Measurements from ENCODE around the gene ACTA1.
"Not testable (repeated sequence)": the region's sequence is repeated elsewhere in the genome, so short reads cannot be mapped to it uniquely, and the experiment has no call there.

Gene ACTA1

DNA sequence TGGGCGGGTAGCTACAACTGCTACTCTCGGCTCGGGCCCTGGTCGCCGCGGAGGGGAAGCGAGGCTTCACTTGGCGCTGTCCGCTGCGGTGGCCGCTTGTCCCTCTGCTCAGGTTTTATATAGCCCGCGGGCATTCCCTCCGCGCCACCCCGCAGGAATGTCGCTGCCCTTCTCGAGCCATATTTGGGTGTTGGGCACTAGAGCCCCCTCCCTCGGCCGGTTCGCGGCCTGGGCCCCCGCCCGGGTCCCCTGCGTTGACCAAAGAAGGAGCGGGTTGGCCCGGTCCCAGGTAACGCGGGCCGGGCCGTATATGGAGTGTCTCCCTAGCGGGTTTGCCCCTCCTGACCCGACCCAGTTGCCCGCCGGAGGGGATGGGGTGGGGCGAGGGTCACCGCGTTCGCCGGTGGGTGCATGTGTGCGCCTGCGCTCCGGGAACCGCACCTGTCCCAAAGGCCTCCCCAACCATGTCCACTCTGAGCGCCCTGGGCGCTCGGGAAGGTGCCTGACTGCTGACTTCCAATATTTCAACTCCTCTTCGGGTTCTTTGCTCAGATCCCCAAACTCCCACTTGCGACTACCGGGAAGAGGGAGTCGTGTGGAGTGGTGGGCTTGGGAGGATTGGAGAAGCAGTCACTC lies at the start of gene ACTA1:
Gene ACTA1 (minus strand): TSS at position 90 of the 636 bp plus-strand sequence. CDS start 979 bp downstream, outside the sequence.
- DNase-seq = no peak

DNA sequence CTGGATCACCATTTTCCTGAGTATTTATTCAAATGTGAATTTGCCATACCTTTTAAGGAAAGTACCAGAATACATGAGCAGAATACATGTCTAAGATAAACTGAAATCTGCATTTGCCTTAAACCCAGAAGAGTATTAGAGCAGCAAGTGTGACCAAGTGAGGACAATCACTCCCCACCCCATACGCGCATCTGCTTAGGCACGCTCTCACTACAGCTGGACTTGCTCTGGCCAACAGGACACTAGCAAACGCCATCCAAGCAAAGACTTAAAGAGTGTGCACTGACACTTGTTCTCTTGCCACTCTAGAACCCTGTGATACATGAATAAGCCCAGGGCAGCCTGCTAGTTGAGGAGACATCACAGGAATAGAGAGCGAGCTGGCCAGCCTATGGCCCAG lies 48.6 kb upstream of the ACTA1 start:
- DNase-seq = no peak

DNA sequence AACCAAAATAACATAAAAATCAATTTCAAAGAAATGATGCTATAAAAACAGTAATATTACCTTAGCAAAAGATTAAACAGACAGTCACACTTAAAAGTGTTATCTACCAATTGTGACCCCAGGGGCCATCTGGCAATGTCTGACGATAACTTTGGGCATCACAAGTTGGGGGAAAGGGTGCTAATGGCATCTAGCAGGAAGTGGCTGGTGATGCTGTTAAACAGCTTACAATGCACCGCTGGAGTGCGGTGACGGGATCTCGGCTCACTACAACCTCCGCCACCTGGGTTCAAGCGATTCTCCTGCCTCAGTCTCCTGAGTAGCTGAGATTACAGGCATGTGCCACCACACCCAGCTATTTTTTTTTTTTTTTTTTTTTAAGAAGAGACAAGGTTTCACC lies 46.6 kb upstream of the ACTA1 start:
- DNase-seq = peak; percentile 38

DNA sequence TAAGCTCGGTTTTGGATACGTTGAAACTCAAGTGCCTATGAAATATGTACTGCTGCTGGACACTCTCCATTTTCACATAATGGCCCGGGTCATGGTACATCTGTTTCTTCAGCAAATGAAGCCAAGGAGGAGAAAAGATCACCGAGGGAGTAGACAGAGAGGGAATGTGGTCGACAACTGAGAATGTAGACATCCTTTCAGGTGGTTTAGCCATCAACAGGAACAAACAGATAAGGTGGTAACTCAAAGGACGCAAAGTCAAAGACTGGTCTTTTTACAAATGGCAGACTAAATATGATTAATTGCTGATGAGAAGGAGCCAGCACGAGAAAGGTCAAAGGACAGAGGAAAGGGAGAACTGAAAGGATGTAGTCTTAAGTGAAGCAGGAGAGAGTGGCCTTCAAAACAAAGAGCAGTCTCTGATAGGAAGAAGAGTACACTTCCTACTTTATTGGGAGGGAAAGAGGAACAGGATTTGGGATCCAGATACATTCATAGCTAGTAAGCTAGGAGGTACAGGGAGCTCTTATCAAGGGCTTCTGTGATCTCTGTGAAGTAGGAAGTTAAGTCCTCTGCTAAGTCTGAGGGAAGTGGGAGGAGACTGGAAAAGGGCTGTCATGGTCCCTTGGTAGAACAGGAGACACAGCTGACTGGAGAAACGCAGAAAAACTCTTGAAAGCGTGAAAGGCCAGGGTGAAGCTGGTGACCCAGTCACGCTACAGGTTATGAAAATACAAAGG lies 45.9 kb upstream of the ACTA1 start:
- DNase-seq = peak; percentile 33

DNA sequence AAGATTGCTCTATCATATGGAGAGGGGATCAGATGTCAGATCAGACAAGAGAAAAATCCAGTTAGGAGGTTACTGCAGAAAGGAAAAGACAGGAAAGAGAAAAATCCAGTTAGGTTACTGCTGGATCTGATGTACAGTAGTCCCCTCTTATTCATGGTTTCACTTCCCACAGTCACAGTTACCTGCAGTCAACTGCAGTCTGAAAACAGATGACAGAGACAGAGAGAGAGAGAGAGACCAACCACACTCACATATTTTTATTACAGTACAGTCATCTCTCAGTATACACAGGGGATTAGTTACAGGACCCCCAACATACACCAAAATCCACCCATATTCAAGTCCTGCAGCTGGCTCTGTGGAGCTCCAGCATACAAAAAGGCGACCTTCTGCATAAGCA lies 45.0 kb upstream of the ACTA1 start:
- DNase-seq = no peak

DNA sequence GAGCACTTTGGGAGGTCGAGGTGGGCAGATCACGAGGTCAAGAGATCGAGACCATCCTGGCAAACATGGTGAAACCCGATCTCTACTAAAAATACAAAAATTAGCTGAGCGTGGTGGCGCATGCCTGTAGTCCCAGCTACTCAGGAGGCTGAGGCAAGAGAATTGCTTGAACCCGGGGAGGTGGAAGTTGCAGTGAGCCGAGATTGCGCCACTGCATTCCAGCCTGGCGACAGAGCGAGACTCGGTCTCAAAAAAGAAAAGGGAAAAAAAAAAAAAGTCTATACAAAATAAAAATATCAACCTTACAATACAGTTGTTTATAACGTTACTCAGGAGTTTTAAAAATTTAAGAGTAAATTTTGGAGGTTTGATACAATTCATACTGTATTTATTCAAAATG lies 42.0 kb upstream of the ACTA1 start:
- not testable (repeated sequence) for DNase-seq

DNA sequence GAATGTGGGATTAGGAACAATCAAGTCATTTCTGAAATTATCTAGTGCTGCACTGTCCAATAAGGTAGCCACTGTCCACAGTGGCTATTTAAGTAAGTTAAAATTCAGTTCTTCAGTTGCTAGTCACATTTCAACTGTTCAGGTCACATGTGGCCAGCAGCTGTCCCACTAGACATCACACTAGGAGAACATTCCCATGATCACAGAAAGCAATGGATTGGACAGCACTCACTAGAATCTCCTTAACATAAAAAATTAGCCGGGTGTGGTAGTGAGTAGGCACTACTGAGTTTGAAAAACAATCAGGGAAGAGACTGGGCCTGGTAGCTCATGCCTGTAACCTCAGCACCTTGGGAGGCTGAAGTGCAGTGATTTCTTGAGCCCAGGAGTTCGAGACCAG lies 40.6 kb upstream of the ACTA1 start:
- DNase-seq = no peak

DNA sequence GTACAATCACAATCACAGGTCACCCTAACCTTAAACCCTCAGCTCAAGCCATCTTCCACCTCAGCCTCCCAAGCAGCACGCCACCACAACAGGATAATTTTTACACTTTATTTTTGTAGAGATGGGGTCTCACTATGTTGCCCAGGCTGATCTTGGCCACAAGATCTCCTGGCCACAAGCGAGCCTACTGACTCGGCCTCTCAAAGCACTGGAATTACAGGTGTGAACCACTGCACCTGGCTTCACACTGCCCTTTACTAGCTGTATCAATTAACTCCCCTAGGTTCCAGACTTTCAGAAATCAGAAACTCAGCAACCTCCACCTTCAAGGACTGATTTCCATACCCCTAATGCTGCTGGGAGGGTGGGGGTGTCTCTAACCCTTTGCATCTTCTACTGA lies 37.3 kb upstream of the ACTA1 start:
- DNase-seq = no peak

DNA sequence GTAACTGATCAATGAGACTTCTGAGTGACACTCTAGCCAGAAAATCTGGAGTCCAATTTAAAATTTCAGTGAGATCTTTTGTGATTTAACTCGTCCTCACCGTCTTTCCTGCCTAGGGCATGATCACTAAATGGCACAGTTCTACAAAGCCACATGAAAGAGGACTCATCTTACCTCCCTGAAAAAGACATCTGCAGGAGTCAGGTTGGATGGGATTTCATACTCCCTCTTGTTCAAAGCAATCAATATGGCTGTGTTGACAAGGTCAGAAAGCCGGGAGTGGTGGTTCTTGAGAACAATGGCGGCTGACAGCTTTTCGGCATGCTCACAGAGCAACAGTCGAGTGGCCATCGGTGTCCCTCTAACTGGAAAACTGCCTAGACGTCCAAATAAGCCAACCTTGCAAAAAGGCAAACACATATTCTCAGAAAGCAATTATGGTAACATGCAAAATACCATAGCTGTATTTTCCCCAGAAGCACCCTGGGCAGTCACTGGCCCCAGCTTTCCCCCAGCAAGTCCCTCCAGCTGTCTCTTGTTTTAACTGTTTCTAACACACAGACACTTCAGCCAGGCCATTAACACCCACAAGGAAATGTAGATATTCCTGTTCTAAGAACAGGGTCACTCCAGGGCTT lies 36.6 kb upstream of the ACTA1 start:
- no peak for DNase-seq

DNA sequence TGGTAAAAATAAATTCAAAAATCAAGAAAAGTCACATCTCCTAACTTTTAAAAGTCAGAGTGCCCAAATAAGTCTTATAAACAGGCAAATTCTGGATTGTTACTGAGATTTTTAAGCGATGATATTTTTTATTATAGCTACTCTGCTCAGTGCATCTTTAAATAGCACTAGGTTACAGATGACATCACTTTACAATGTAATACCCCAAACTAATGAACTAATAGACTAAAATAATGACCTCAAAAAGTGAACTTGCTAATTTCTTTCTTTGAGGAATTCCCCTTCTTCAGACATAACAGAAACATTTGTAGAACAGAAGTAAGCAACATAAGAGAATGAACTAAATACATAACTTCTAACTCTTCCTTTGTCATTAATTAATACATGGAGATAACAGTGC lies 33.0 kb upstream of the ACTA1 start:
- DNase-seq = no peak

DNA sequence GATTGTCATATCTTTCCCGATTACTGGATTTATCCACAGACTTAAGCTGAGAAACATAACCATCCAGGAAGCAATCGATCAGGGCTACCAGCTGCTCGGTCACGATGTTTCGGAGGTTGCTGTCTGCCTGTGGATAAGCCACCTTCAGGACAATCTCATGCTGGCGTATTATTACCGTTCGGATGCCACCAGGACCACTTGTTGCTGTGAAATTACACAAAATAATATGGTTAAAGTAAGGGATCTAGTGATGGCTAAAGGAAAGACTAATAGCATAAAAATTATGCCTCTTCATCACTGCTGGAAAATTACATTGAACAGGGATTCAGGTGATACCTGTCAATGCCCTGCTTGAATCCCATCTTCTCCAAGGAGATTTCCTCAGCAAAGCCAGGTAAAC lies 30.8 kb upstream of the ACTA1 start:
- no peak for DNase-seq

DNA sequence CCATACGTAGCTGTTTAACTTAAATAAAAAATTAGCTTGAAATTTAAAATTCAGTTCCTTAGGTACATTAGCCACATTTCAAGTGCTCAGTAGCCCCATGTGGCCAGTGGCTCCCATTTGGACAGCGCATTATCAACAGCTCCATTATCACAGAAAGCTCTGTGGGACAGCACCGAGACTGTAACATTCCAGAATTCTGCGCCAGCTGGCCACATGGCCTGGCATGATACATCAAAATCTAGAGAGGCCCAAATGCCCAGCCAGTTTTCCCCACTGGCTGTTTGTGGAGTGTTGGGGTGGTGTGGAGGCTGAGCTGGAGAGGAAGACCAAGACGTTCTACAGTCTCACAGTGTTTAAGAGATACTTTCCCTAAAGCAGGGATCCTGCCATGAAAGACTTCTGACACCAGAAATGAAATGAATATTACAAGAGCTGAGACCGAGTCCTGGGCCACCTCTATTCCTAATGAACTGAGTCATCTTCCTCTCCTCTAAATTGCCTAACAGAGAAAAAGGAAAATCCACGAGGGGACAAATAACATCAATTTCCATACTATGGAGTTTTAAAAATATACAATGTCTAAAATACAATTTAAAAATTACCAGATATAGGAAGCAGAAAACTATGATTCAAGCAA lies 27.3 kb upstream of the ACTA1 start:
- DNase-seq = no peak

DNA sequence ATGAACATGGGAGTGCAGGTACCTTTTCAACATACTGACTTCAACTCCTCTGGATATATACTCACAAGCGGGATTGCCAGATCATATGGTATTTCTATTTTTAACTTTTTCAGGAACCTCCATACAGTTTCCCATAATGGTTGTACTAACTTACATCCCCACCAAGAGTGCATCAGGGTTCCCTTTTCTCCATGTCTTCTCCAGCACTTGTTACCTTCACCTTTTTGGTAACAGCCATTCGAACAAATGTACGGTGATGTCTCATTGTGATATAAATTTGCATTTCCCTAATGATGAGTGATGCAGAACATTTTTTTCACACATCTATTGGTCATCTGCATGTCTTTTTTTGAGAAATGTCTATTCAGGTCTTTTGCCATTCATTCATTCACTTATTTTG lies 25.9 kb upstream of the ACTA1 start:
- no peak for DNase-seq

DNA sequence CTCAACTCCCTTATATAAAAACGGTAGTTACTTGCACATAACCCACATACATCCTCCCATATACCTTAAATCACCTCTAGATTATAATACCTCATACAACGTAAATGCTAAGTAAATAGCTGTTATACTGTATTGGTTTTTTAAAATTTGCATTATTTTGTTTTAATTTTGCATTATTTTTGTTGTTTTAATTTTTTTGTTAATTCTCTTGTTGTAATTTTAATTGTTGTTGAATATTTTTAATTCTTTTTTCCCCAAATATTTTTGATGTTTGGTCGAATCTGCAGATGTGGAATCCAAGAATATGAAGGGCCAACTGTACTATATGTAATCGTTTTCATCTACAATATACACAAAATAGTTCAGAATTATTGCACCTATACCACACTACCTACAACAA lies 23.5 kb upstream of the ACTA1 start:
- DNase-seq = no peak

DNA sequence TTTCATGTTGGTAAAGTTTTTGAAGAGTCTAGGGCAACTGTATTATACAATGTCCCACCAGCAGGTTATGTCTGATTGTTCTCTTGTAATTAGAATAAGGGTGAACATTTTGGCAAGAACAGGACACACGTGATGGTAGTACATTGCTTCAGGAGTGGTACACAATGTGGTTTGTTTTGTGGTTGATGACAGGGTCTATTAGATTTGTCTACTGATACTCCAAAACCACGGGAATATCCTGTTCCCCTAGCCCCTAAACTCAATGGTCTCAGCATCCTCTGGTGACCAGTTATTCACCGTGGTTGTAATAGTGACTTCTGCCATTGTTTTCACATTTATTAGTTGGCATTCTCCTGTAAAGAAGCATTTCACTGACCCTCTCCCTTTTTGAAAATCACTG lies 22.1 kb upstream of the ACTA1 start:
- DNase-seq = no peak

DNA sequence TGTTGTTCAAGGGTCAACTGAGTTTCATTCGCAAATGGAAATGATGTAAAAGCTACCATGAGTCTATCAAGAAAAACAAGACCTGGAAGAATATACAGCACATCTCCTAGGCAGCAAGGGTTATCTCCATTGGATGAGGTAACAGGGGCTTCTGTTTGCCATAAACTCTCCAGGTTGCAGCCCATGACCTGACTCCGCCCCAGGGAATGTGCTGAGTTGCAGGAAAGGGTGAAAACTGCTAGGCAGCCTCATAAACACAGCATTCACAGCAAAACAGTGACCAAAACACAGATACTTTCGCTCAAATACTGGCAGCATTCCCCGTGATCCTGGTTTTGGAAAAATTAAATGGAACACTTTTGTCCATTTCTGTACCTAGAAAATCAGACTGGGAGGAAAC lies 20.2 kb upstream of the ACTA1 start:
- no peak for DNase-seq

DNA sequence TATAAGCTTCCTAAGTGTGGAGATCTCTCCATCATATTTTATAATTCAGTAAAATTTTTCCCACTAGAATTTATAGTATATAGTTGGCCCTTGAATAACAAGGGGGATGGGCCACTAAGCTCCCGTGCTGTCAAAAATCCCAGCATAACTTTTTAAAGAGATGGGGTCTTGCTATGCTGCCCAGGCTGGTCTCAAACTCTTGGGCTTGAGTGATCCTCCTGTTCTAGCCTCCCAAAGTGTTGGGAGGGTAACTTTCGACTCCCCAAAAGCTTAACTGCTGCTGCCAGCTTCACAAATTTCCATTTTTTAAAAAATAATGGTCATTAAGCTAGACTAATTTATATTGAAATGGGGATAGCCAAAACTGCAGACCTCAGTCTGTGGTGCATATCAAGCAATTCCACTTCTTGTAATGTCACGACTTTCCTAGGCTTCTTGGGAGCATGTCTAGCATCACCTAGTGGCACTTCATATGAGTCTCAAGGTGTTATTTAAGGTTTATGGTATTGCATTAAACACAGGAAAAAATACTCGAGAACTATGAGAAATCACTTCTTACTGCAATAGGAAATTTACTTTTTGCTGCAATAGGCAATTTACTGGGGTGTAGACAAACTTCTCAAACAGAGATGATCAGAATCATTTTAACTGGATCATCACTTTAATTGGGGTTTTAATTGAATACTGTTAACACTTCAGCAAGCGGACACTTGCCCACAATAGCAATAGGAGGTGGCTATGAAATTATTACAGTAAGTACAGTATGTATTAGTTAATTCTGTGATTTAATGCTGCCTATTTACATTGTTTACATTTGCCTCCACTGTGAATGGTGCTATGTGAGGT lies 19.3 kb upstream of the ACTA1 start:
- no peak for DNase-seq

DNA sequence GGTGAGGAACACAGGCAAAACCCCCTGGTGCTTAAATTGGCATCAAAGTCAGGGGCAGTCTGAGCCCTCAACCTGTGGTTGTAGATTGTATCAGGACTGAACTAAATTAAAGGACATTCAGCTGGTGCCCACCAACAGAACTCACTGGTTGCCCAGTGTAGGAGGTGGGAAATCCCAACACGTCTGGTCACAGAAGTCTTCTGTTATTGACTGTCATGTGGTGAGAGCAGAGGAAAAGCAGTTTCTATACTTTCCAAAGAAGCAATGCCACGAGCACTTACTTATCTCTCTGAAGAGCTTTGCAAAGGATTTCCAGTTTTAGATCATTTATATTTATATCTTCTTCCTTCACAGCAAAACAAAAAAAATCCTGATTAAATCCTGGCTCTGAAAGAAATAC lies 15.0 kb upstream of the ACTA1 start:
- DNase-seq = no peak

DNA sequence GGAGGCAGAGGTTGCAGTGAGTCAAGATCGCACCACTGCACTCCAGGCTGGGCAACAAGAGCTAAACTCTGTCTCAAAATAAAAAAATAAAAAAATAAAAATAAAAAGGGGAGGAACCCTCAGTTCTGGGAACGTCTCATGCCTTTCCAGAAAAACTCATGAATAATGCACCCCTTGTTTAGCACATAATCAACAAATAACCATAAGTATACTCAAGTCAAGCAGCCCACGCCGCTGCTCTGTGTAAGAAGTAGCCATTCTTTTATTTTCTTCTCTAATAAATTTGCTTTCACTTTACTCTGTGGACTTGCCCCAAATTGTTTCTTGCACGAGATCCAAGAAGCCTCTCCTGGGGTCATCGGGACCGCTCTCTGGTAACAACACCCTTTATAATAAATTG lies 14.5 kb upstream of the ACTA1 start:
- DNase-seq = no peak

DNA sequence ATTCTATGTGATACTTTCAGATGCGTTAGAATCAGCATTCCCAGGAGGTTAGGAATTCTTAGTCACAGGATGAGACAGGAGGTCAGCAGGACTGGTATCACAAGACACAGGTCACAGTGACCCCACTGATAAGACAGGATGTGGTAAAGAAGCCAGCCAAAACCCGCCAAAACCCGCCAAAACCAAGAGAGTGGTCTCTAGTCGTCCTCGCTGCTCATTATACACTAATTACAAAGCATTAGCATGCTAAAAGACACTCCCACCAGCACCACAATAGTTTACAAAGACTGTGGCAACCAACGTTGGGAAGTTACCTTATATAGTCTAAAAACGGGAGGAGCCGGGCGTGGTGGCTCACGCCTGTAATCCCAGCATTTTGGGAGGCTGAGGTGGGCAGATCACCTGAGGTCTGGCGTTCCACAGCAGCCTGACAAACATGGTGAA lies 13.9 kb upstream of the ACTA1 start:
- DNase-seq = no peak

DNA sequence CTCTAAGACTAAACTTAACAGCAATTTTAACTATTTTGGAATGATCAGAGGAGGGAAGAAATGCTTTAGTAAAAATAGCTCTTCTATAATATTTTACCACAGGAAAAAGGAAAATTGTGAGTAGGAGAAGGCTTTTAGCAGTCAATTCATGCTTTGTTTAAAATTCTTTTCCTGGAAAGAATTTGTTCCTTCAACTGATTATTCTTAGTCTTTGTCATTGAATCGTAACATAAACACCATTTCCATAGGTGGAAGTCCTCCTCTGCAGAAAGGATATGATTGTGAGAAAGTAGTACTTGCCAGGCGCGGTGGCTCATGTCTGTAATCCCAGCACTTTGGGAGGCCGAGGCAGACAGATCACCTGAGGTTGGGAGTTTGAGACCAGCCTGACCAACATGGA lies 11.9 kb upstream of the ACTA1 start:
- no peak for DNase-seq

DNA sequence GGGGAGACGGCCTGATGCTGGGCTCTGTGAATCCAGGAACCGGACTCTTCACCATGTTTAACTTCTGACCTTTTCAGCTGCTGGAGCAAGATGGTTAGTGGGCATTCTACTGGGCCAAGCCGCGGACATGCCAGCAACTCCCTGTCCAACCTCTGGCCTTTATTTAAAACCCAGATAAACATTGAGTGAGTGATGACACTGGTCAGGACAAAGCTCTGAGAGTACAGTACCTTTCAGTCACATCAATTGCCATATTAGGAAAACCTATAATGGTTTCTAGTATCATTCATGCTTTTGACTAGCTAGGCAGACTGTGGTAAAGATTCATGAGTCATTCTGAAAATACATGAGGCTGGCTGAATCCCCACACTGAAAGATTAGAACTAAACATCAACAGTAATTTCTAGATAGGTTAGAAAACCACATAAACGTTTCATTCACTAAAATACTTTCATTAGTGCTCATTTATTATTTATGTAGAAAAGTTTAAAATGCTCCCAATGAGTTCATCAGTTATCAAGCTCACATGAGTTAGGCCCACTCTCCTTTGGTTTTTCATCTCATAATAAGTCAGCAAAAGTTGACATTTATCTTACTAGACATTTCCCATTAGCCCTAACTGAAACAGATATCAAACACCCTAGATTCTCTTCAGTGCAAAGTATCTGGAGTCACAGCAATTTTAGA lies 7.1 kb upstream of the ACTA1 start:
- no peak for DNase-seq
